Ascending aorta (tissue), 2 donors: Measurements from ENCODE around the gene DIS3L. TPM values are rescaled to one million over a fixed set of nuclear protein-coding genes. Genes with fewer than 3 reads are reported as not detected.
"Not testable (repeated sequence)": the region's sequence is repeated elsewhere in the genome, so short reads cannot be mapped to it uniquely, and the experiment has no call there.

Source experiments
- DNase-seq, 2 donors: peaks; one replicate each; pipeline ENCODE4 v3.0.0-alpha.2; 2019; ENCODE audit warnings: low spot score in 2 of 2
- H3K27ac ChIP-seq, 2 donors: fragments of 200-600 bp; sonication (generic); one replicate each; pipeline ENCODE4 v1.5.1; 2016 to 2017; ENCODE audit warnings: mild to moderate bottlenecking in 1 of 2
- H3K27me3 ChIP-seq: fragments of 200-600 bp; sonication (generic); one replicate; pipeline ENCODE4 v1.5.1; 2017
- H3K36me3 ChIP-seq, 2 donors: fragments of 200-600 bp; sonication (generic); one replicate each; pipeline ENCODE4 v1.5.1; 2016
- H3K4me1 ChIP-seq, 2 donors: fragments of 200-600 bp; sonication (generic); one replicate each; pipeline ENCODE4 v1.5.1; 2016 to 2017; ENCODE audit warnings: mild to moderate bottlenecking in 1 of 2
- H3K4me3 ChIP-seq, 2 donors: fragments of 200-600 bp; sonication (generic); one replicate each; pipeline ENCODE4 v1.5.1; 2016 to 2017; ENCODE audit warnings: mild to moderate bottlenecking in 1 of 2
- H3K9me3 ChIP-seq, 2 donors: fragments of 200-600 bp; sonication (generic); one replicate each; pipeline ENCODE4 v1.5.1; 2016
- intact Hi-C: fragments of 100-400 bp; cut with DNase I; formaldehyde crosslinking; loops from one replicate; pipeline ENCODE4 v1.15.1; 2023
- total RNA-seq: library from RNA; depleted of rRNA; stranded (reverse); fragments of >200 nt; gene quantifications from one replicate; pipeline ENCODE4 v1.1.0, GENCODE V29; 2016
- TF ChIP-seq, protein P1 (sequence below), 3 experiments: fragments of 200-600 bp in 2 of 3; fragments of 450-650 bp in 1 of 3; sonication (generic) in 2 of 3; IDR thresholded peaks; one replicate each; pipeline ENCODE4 v1.5.1; 2016 to 2019; ENCODE audit warnings: antibody characterized with exemption in 3 of 3, mild to moderate bottlenecking in 1 of 3, moderate library complexity in 1 of 3

DIS3L gene
- total RNA-seq, 1 donor from 2014 or later: 10.3 TPM

DNA sequence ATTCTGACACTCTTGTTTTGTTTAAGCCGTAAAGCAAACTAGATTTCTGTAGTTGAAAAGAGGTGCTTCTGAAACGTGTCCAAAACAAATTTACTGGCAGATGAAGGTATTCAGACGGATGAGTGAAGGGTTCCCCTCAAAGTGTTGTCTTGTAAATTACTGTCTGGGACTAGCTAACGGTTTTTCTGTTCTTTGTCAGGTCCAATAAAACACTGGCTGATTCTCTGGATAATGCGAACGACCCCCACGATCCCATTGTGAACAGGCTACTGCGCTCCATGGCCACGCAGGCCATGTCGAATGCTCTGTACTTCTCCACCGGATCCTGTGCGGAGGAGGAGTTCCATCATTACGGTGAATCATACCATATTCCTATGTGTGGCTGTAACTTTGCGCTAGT is 35.4 kb downstream of the DIS3L start:
- no peak for DNase-seq
- no peak overlapping the region for H3K27ac ChIP-seq
- no peaks in the 10 kb centered on the region for H3K4me1 ChIP-seq
- H3K4me3 ChIP-seq: no peak overlapping the region
- peaks cover 69 to 80% of the 10 kb centered on the region in 2 donors for H3K36me3 ChIP-seq
- no peaks in the 10 kb centered on the region for H3K9me3 ChIP-seq
- no peaks in the 10 kb centered on the region for H3K27me3 ChIP-seq
- intact Hi-C loops: no loop called here
- TF ChIP-seq, protein P1, sequence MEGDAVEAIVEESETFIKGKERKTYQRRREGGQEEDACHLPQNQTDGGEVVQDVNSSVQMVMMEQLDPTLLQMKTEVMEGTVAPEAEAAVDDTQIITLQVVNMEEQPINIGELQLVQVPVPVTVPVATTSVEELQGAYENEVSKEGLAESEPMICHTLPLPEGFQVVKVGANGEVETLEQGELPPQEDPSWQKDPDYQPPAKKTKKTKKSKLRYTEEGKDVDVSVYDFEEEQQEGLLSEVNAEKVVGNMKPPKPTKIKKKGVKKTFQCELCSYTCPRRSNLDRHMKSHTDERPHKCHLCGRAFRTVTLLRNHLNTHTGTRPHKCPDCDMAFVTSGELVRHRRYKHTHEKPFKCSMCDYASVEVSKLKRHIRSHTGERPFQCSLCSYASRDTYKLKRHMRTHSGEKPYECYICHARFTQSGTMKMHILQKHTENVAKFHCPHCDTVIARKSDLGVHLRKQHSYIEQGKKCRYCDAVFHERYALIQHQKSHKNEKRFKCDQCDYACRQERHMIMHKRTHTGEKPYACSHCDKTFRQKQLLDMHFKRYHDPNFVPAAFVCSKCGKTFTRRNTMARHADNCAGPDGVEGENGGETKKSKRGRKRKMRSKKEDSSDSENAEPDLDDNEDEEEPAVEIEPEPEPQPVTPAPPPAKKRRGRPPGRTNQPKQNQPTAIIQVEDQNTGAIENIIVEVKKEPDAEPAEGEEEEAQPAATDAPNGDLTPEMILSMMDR (IDR thresholded peaks at IDR 0.05): no peak

DNA sequence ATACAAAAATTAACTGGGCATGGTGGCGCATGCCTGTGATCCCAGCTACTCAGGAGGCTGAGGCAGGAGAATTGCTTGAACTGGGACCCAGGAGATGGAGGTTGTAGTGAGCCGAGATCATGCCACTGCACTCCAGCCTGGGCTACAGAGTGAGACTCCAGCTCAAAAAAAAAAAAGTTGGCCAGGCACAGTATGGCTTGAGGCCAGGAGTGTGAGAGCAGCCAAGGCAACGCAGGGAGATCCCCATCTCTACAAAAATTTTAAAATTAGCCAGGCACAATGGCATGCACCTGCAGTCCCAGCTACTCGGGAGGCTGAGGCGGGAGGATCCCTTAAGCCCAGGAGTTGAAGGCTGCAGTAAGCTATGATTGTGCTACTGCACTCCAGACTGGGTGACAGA is 55.2 kb downstream of the DIS3L start:
- intact Hi-C loops, H3K4me1 ChIP-seq, H3K4me3 ChIP-seq, H3K27me3 ChIP-seq, DNase-seq, H3K27ac ChIP-seq, H3K9me3 ChIP-seq: not testable (repeated sequence)
- H3K36me3 ChIP-seq: peaks cover 5 to 19% of the 10 kb centered on the region in 2 donors

DNA sequence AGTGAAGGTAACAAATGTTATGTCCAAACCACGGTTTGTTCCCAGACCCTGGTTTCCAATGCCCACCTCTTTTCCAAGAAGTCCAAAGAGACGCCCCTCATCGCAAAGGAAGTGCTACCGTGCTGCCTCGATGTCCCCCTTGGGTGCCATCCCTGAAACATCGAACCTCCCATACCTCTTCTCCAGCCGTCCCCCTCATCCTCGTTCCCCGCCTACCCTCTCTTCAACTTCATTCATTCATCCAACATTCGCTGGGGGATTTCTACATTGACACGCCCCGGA is 62.6 kb downstream of the DIS3L start:
- Histone ChIP-seq H3K27ac (peak overlapping the region; percentile 81 to 88), H3K27me3 (no peaks in the 10 kb centered on the region), H3K9me3 (no peaks in the 10 kb centered on the region), H3K4me3 (peak overlapping the region; percentile 73 to 80), H3K36me3 (peaks cover 5 to 10% of the 10 kb centered on the region in 2 donors), H3K4me1 (no peaks in the 10 kb centered on the region)
- intact Hi-C loops: loop anchor here (1.0 to 2.0 kb wide), 3 partner anchors 30 to 149 kb away; partner anchors contain the start of genes MAP2K1, RPL4, SNAPC5 and ZWILCH
- TF ChIP-seq, protein P1 (IDR thresholded peaks at IDR 0.05): no peak
- no peak for DNase-seq

DNA sequence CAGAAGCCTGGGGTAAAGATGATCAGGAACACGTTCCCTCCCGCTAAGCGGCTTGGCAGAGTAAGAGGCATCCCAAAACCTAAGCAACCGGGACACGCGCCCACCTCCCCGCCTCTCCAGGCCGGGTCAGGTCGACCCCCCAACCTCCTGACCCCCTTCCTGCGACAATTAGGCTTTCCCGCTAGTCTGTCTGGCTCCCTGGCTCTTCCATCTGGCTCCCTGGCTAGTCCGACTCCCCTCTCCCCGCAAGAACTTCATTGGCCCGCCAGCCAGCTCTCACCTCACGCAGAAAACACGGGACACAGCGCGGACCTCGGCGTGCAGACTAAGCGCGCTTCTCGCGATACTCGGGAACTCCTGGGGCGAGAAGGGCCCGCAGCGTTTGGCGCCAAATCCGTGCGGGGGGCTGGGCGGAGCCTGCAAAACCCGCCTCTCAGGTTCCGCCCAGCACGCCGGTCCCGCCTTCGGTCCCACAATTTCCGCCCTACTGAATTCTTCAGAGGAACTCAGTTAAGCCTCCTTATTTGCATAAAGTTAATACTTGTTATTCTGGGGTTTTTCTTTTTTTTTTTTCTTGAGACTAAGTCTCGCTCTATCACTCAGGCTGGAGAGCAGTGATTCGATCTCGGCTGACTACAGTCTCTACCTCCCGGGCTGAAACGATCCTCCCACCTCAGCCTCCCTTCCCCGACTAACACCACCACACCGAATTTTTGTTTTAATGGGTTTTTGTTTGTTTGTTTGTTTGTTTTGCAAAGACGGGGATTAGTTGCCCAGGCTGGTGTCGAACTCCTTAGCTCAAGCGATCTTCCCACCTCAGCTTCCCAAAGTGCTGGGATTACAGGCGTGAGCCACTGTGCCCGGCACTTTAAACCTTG is 63.2 kb downstream of the DIS3L start, which contains the start of gene TIPIN:
TSS of gene TIPIN (minus strand) at position 327 of the 878 bp plus-strand sequence. CDS start 3,738 bp downstream, outside the sequence.
- Histone ChIP-seq H3K27ac (peak within 1 kb of the TSS; percentile 81 to 88), H3K27me3 (no peaks in the 10 kb centered on the region), H3K9me3 (no peaks in the 10 kb centered on the region), H3K4me1 (no peaks in the 10 kb centered on the region), H3K4me3 (peak within 1 kb of the TSS; percentile 73 to 80), H3K36me3 (peaks cover 5 to 10% of the 10 kb centered on the region in 2 donors)
- intact Hi-C loops: loop anchor here (1.0 to 2.0 kb wide), 3 partner anchors 30 to 148 kb away; partner anchors contain the start of genes MAP2K1, RPL4, SNAPC5 and ZWILCH
- DNase-seq: peak; percentile 79 to 98
- TF ChIP-seq, protein P1 (IDR thresholded peaks at IDR 0.05): no peak

DNA sequence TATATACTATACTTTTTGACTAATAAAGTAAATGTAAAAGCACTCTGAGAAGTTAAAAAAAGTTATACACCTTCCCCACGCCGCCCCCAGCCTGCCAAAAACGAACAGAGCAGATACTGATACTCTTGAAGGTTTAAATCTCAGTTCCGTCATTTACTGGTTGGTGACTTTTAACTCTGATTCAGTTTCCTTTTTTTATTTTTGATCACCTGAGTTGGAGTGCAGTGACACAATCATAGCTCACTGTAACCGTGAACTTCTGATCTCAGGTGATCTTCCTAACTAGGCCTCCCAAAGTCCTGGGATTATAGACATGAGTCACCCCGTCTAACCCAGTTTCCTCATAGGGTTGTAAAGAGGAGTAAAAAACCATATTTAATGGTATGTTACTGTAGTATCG is 66.4 kb downstream of the DIS3L start:
- intact Hi-C loops: no loop called here
- H3K27me3 ChIP-seq: no peaks in the 10 kb centered on the region
- no peaks in the 10 kb centered on the region for H3K9me3 ChIP-seq
- no peaks in the 10 kb centered on the region for H3K36me3 ChIP-seq
- H3K4me3 ChIP-seq: no peak overlapping the region
- no peaks in the 10 kb centered on the region for H3K4me1 ChIP-seq
- no peak overlapping the region for H3K27ac ChIP-seq
- TF ChIP-seq, protein P1 (IDR thresholded peaks at IDR 0.05): no peak
- DNase-seq: no peak

DNA sequence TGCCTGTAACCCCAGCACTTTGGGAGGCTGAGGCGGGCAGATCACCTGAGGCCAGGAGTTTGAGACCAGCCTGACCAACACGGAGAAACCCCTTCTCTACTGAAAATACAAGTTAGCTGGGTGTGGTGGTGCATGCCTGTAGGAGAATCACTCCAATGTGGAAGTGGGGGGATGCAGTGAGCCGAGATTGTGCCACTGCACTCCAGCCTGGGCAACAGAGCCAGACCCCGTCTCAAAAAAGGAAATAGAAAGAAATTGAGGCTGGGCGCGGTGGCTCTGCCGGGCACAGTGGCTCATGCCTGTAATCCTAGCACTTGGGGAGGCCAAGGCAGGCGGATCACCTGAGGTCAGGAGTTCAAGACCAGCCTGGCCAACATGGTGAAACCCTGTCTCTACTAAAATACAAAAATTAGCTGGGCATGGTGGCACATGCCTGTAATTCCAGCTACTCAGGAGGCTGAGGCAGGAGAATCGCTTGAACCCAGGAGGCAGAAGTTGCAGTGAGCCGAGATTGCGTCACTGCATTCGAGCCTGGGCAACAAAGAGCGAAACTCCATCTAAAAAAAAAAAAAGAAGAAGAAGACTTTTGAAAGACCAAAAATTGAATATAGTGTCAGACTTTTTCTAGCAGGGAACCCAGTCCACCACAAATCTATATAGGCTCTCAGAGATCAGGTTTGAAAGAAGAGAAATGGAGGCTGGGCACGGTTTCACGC is 68.5 kb downstream of the DIS3L start:
- H3K9me3 ChIP-seq, intact Hi-C loops, DNase-seq, H3K4me3 ChIP-seq, H3K36me3 ChIP-seq, H3K4me1 ChIP-seq, H3K27me3 ChIP-seq, H3K27ac ChIP-seq: not testable (repeated sequence)
